Activated T-cell treated with anti-CD3 and anti-CD28 coated beads for 48 hours (primary cell): ENCODE measurements around the gene UBR3.

ENCODE experiments used
- DNase-seq: peaks from one replicate; pipeline ENCODE4 v3.0.0-alpha.2; 2020; ENCODE audit warnings: low read depth

UBR3 gene

DNA sequence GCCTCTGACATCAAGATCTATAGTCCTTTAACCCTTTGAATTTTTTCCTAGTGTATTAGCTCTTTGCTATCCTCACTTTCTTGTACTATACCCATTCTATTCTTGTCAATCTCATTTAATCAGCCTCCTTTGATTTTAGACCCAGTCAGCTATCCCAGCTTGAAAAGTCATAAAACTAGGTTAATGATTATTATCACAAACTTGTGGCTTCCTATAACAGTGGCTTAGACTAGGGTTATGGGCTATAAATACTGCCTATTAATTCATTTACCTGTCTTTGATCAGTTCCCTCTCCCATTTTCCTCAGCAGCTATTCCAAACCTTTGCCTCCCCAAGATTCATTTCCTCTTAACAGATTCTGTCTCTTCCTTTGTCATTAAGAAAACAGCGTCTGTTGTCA is 174.8 kb downstream of the UBR3 start:
- no peak for DNase-seq

DNA sequence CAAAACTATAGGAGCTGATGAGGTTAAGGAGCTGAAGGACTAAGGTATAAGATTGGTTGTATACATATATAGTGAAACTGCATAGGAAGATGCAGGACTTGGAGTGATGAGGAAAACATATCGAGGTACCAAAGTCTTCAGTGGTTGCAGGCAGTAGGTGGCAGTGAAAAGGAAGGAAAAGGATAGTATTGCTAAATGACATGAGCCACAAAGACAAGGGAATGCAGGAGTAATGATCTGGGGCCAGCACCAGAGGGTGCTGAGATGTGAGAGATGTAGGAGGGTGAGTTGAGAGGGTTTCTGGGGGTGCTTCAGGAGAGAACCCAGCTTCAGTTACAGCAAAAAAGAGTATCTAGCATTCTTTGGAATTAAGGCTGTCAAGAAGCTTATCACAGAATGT is 178.4 kb downstream of the UBR3 start:
- DNase-seq, result no peak

DNA sequence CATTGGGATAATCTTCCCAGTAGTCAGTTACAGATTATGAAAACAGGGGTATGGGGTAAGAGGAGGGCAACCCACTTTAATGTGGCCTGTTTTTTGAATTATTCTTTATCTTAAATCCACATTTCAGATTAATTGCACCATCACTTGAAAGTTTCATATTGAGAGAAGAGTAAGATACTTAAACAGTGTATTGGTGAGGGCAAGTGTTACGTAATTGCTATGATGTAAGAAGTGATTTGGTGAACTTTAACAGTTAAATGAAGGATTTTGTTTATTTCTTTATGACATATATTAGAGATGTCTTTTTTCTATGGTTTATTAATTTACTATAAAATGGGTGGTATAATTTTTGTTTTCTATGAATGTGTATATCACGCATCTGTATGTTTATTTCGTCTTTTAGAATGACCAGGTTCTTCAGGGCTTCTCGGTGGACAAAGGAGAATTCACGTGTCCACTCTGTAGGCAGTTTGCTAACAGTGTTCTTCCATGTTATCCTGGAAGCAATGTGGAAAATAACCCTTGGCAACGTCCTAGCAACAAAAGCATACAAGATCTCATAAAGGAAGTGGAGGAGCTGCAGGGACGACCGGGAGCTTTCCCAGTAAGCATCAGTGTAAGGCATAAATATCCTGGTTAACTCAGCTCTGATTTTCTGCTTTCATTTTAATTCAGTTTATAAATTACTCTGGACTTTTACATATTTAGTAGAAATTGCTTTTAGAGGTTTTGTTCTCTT is 179.5 kb downstream of the UBR3 start:
- DNase-seq, result no peak

DNA sequence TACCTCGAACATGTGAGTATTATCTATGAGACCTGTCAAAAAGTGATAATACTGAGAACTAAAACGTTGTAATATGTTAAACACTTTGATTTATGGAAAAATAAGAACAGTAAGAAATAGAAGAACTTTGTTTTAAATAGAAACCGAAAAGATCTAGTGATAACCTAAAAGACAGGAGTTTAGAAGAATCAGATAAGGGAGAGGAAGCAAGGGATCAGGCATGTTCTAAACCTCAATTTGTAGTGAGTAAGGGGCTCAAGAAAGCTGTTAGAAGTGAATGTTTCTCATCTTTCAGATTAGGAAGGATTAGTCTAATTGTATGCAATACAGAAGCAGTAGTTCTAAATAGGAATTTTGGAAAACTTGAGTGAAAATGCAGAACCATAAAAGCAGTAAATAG is 182.0 kb downstream of the UBR3 start:
- DNase-seq, result no peak

DNA sequence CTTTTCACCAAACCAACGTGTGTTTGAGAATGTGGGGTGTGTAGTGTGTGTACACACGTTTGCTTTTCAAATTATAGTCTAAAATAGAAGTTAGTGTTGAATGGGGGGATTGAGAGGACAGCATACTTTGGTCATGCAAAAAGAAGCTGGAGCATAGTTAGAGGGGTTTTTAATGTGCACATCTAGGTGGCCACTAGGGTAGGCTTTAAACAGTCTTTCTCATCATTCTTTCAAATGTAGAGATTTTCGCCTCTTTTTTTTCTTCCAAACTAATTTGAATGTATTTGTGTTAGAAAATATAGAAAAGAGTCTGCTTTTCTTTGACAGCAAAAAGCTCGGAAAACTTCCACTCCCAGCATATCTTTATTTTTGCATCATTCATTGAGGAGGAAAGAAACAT is 185.5 kb downstream of the UBR3 start:
- no peak for DNase-seq

DNA sequence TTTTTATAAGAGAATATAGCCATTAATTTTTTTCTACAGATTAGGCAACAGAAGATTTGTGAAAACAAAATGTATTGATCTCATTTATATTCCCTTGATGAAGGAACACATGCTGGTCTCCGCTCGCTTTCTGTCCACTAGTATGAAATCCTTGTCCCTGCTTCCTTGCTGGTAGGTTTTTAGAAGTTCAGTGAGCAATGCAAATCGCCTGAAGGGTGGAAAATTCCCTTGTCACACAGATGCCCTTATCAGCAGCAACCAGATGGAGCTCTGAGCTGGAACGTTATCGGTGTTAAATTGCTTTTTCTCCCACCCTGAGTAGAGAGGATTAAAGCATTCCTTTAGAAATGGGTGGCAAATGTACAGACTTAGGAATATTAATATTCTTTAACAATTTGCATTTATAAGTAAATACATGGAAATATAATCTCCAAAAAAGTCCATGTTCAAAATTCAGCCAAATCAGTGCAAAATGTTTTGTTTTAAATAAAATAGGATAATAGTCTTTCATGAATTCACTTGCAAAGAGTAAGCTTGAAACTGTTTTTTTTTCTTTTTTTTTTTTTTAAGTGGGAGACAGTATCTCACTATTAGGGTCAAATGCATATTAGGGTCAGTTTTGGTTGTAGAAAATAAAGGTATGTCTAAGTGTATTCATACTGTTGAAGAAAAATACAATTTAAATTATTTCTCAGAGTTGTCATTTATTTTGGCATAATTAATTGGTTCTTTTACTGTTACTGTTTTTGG is 186.7 kb downstream of the UBR3 start:
- no peak for DNase-seq

DNA sequence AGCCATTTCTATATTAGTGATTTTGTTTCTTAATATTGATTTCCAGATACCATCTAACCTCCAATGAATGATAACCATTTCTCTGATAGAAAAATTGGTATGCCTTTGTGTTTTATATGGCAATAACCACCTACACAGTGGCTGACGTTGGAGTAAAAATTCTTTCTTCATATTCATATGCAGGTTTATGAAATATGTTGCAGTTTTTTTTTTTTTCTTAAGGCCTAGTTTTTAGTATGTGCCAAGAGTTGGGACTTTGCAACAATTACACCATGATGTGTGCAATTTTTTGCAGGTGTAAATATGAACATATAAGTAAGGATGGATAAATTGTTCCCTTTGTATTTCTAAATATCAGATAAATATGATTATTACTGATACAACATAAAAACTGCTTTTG is 187.5 kb downstream of the UBR3 start:
- no peak for DNase-seq

DNA sequence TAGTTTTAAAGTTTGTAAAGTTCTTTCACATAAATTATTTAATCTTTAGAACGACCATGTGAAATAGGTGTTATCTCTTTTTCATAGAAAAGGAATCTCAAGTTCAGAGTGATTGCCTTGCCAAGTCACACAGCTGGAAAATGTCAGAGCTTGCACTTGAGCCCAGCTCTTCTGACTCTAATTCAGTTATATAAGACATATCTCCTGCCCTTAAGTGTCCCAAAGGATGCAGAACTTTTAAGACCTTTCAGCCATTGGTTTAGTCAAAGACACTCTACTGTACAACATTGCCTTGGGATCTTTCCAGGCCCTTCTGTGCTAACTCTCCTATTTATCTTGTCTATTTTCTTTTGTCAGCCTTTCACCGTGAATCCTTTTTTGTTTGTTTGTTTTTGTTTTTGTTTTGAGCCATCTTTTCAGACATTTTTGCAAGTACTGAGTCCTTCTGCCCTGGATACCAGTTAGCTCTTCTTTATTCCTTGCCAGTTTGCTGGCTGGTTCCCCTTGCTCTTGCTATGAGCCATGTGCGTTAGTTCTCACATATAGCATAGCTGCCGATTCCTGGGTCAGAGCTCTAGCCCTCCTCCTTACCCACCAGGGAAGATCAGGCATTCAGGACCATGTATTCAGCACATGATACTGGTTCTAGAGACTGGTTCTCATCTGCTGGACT is 190.7 kb downstream of the UBR3 start:
- DNase-seq, result no peak

DNA sequence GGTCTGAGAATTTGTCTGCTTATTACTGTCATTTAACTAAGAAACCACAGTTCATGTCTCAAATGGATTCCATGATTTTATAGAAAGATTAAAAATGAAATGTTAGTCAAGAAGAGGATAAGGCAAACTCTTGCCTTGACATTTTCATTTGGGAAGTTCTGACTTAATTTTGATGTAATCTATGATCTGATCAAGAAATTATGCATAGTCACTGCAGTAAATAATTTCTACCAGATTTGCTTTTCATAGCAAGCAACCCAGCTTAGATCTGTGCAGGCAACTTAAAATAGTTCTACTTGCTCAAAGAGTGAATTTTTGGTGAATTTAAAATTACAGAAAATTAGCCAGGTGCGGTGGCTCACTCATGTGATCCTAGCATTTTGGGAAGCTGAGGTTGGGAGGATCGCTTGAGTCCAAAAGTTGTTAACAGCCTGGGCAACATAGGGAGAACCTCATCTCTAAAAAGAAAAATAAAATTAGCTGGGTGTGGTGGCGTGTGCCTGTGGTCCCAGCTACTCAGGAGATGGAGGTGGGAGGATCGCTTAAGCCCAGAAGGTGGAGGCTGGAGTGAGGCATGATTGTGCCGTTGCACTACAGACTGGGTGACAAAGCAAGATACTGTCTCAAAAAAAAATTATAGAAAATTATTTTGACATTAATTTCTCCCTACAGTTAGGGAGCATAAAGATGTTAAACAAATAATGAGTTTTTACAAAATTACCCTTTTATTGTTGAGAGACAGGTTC is 192.0 kb downstream of the UBR3 start:
- DNase-seq, result no peak

DNA sequence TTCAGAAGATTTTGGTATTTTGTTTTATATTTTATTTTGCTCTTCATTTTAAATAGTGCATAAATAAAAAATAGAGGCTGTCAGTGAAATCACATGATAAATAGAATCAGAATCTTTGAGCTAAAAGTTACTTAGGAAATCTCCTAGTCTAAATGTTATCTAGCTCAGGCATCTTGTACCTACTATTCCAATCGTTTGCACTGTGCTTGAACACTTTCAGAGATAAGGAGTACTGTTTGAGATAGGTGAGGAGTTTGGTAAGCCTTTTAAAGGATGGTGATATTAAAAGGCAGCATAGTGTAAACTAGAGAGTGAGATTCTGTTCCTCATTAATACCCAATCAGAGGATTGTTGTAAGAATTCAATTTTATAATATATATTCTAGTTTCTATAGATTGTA is 193.5 kb downstream of the UBR3 start:
- no peak for DNase-seq

DNA sequence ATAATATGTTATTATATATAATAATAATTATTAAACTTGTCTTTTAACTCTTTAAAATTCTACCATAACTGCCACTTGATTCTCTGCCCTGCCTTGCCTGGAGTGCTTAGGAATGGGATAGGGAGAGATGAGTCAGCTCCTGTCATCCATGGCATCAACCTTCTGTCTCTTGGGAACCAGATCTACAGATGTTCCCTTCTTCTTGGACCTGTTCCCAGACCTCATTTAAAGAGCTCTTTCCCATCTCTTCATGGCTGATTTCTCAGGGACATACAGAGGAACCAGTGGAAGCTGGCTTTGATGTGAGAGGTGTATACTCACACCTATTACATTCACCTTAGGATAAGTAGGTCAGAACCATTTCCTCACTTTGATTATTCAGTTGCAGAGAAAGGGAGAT is 195.4 kb downstream of the UBR3 start:
- no peak for DNase-seq

DNA sequence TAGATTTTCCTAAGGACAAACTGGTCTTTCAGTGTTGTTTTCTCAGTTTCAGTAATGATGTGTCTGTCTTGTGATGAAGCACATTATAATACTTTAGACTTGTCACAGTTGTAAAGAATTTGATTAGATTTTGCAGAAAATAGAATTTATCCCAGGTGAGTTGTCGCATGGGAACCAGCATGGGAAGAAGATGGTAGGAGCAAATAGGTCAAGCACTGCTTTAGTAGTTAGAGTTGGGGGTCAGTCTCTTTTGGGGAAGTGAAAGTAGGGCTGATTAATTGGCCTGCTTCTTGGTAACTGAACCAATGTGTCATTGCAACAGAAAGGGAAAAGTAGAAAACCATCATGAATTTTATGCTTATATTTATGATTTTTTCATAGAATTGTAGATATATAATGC is 197.5 kb downstream of the UBR3 start:
- DNase-seq, result no peak

DNA sequence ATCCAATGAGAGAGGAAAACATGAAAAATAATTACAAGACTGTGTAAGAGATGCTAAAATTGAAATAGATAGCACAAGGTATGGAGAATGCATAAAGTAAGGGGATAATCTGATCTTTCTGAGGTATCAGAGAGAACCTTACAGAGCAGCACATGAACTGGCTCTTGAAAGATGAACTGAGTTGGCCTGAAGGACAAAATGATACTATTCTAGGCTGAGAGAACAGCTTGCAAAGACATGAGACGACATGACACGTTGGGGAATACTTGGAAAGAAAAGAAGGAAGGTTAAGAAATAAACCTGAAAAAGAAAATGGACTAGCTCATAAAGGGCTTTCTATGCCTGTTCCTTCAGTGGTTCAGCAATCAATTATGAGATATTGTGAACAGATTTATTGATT is 198.0 kb downstream of the UBR3 start:
- no peak for DNase-seq

DNA sequence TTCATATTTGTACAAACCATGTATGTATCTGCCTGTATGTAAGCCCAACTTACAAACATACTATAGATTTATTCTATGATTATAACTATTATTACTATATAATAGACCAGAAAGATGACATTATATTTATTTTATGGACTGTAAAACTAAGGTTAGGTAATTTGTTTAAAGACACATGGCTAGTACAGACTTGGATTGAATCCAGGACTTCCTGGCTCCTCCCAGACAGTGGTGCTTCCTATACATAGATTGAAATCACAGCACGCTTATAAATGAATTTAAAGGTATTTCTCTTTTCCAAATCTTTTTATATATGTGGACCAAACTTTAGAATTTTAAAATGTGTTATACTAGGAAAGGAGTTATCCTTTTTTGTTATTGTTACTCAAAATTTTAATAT is 199.1 kb downstream of the UBR3 start:
- no peak for DNase-seq

DNA sequence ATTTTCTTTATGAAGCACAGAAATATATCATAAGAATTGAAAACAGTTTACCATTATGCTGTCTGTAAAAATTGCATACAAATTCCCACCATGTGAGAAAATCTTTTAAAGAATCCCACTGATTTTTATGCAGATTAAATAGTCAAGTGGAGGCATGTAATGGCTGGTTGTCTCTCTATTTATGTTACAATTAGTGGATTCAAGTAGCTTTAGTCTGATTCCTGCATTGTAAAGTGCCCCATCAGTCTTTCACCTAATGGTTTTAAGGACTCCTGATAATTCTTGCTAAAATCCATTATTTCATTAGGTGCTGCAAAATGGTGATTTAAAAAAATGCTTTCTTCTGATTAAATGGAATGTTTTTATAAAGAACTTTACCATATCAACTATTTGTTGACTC is 202.3 kb downstream of the UBR3 start:
- no peak for DNase-seq

DNA sequence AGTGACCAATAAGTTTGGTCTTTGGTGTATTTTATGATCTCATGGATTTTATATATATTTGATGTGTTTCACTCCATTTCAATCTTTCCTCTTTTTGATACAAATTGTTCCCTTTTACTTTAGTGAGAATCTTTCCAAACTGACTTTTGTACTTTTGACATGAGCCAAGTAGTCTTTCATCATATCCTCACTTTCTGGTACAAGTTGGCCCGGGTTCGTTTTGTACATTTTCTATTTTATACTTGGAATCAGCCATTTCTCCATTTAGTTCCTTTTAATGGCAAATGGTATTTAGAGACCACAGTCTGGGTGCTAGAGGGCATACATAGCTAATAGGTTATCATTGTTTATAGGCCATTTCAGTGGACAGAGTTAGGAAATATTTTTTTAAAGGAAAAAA is 202.8 kb downstream of the UBR3 start:
- DNase-seq, result no peak

DNA sequence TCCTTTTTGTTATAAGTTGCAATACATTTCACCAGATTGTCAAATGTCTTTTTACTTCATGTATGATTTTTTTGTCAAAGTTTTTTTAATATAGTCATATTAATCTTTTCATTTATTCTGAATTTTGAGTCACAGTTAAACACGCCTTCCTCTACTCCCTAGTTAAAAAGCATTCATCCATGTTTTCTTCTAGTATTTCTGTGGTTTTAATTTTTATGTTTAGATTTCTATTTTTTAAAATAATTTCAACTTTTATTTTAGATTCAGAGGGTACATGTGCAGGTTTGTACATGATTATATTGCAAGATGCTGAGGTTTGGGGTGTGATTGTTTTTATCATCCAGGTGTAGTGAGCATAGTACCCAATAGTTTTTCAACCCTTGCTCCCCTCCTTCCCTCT is 204.0 kb downstream of the UBR3 start:
- no peak for DNase-seq

DNA sequence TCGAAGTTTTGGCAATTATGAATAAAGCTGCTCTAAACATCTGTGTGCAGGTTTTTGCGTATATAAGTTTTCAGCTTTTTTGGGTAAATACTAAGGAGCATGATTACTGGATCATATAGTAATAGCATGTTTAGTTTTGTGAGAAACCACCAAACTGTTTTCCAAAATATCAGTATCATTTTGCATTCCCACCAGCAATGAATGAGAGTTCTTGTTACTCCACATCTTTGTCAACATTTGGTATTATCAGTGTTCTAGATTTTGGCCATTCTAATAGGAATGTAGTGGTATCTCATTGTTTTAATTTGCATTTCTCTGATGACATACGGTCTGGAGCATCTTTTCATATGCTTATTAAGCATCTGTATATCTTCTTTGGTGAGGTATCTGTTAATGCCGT is 207.3 kb downstream of the UBR3 start:
- no peak for DNase-seq

DNA sequence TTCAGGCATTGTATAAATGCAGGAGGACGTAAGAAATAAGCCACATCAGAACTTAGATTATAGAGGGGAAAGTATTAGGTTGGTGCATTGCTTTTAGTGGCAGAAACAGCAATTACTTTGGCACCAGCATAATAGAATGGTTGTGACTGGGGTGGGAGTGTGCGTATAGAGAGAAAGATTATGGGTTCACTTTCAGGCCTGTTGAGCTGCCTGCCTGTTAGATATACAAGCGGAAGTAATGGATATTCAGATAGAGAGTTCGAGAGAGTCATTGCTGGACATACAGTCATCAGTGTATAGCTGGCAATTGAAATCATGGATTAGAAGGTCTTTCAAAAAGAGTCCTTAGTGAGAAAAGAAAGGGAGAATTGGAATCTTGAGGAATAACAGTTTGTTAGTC is 211.5 kb downstream of the UBR3 start:
- no peak for DNase-seq

DNA sequence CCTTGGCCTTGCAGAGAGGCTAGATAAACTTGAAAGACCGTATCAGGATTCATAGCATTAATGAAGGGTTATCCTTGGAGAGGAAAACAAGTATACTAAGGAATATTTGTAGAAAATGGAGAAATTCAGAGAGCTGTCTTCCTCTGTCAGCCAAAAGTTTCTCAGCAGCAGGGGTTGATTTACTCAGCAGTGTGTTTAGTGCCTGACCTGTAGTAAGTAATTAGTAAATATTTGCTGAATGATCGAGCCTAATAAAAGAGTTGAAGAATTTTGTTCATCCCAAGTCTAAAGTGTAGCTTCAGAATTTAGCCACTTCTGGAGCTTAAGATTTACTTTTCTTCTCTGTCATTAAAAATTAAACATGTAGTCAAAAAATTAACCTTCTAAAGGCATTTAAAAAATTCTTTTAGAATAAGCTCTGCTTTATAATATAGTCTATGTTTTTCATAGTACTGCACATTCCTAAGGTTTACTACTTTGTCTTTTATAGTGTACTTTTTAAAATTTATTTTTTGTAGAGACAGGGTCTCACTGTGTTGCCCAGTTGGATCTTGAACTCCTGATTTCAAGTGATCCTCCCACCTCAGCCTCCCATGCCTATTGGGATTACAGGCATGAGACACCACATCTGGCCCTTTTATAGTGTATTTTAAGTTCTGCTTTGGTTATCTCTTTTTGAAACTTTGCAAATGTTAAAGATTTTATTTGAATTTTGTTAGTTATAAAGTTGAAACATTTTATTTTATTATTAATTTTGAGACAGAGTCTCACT is 212.3 kb downstream of the UBR3 start:
- DNase-seq, result no peak

DNA sequence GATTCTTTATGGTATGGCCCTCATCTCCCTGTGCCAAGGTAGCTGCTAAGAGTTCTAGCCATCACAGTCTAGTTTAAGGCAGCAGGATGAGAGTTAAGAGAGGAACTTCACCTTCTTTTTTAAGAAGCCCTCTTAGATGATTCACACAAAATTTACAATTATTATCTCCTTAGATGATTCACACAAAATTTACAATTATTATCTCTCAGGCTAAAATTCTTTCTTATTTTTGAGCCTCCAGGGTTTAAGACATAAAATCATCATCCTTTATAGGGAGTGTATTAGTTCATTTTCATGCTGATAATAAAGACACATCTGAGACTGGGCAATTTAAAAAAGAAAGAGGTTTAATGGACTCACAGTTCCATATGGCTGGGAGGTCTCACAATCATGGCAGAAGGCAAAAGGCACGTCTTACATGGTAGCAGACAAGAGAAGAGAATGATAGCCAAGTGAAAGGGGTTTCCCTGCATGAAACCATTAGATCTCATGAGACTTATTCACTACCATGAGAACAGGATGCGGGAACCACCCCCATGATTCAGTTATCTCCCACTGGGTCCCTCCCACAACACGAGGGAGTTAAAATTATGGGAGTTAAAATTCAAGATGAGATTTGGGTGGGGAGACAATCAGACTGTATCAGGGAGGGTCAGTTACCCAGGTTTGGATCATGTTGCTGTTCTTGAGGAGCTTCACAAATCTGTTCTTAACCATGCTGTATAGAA is 217.7 kb downstream of the UBR3 start:
- no peak for DNase-seq
